Mesodermal cell (in vitro differentiated cells): Measurements from ENCODE around the gene CTDSP2.
A peak's percentile ranks its signal among the peaks of the same experiment; 100 is the strongest.

ENCODE experiments used
- H3K27ac ChIP-seq: 2 replicates; pipeline ENCODE4 v1.7.0; 2013; ENCODE audit warnings: mild to moderate bottlenecking, low read depth, low read length, moderate library complexity; ENCODE audit not compliant: severe bottlenecking
- H3K36me3 ChIP-seq: 2 replicates; pipeline ENCODE4 v1.7.1; 2013; ENCODE audit warnings: mild to moderate bottlenecking, low read length, moderate library complexity; ENCODE audit not compliant: control insufficient read depth, insufficient read depth
- H3K4me1 ChIP-seq: one replicate; pipeline ENCODE4 v1.7.1; 2013; ENCODE audit warnings: mild to moderate bottlenecking, low read length; ENCODE audit not compliant: insufficient read depth, control insufficient read depth, poor library complexity, severe bottlenecking
- H3K4me3 ChIP-seq: 2 replicates; pipeline ENCODE4 v1.7.0; 2013; ENCODE audit warnings: low read length, control low read depth, mild to moderate bottlenecking; ENCODE audit not compliant: insufficient read depth, poor library complexity, severe bottlenecking; ENCODE audit errors: extremely low read depth
- H3K9me3 ChIP-seq: 2 replicates; pipeline ENCODE4 v1.7.1; 2013; ENCODE audit warnings: mild to moderate bottlenecking, low read length, moderate library complexity; ENCODE audit not compliant: control insufficient read depth
- WGBS, 2 experiments: methylation state at CpG; one replicate each; pipeline ENCODE4 v1.1.5; 2013; ENCODE audit warnings: missing lambda C conversion rate in 2 of 2; ENCODE audit not compliant: insufficient coverage in 2 of 2; 5-methylcytosine and 5-hydroxymethylcytosine counted together

Gene CTDSP2

DNA sequence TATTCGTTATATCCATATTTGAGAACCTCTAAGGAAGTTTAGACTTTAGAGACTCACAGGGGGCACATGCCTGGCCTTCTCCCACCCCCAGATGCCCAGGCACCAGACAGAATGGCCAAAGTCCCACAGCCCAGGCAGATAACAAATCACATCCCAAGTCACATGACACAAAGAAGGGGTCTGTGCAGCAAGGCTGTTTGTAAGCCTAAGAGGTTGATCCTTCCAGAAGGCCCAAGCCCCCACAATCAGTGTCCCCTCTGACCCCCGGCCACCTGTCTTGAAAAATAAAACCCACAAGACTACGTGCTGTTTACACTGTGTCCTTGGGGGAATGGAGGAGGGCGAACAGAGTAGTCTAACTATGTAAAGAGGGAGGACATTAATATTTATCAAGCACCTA, 5.1 kb downstream of the CTDSP2 start:
- WGBS, 2 experiments, result 100% methylated on average over 1 of the region's 4 CpGs; no CpG with 5 or more reads in 1 of the 2 experiments
- Histone ChIP-seq H3K27ac (no peak overlapping the region), H3K4me1 (peaks cover 51% of the 10 kb centered on the region), H3K36me3 (peaks cover 13% of the 10 kb centered on the region), H3K9me3 (no peaks in the 10 kb centered on the region), H3K4me3 (no peak overlapping the region)

DNA sequence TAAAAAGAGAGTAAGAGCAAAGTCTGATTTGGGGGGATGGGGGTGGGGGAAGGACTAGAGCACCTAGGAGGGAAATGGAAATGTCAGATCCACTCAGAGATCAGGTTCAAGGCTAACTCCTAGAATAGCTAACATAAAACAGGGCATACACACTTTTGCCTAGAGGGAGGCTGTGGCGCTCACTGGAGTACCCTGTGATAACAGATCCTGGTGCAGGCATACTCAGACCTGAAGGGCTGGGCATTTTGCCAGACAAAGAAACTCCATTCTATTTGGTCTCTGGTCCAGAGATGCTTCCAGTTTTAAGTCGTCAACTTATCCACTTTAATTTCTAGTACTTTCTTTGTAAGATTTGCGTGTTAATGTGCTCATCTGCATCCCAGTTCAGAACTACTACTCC, 5.8 kb downstream of the CTDSP2 start:
- H3K36me3 ChIP-seq, result peaks cover 16% of the 10 kb centered on the region
- H3K4me3 ChIP-seq, result no peak overlapping the region
- no peak overlapping the region for H3K27ac ChIP-seq
- H3K4me1 ChIP-seq, result peaks cover 59% of the 10 kb centered on the region
- 87 to 93% methylated on average over 3 of the region's 3 CpGs for WGBS, 2 experiments
- no peaks in the 10 kb centered on the region for H3K9me3 ChIP-seq

DNA sequence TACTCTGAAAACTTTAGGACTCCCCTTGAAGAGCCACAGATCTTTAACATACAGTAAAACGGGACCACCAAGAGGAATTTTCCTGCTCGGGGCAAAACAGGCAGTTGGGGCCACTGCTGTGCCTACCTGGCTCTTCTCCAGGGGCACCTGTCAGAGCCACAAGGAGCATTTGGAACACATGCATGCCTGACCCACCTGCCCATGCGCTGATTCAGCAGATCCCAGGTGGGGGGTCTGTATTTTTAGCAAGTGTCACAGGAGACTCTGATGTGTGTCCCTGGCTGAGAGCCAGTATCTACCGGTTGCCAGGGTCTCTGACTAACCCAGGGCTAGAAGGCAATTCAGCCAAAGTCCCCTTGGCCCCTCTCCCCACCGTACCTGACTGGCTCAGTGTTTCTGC, 6.5 kb downstream of the CTDSP2 start:
- Histone ChIP-seq H3K4me1 (peaks cover 60% of the 10 kb centered on the region), H3K27ac (no peak overlapping the region), H3K36me3 (peaks cover 16% of the 10 kb centered on the region), H3K4me3 (no peak overlapping the region), H3K9me3 (no peaks in the 10 kb centered on the region)
- 91 to 97% methylated on average over 4 to 5 of the region's 5 CpGs for WGBS, 2 experiments

DNA sequence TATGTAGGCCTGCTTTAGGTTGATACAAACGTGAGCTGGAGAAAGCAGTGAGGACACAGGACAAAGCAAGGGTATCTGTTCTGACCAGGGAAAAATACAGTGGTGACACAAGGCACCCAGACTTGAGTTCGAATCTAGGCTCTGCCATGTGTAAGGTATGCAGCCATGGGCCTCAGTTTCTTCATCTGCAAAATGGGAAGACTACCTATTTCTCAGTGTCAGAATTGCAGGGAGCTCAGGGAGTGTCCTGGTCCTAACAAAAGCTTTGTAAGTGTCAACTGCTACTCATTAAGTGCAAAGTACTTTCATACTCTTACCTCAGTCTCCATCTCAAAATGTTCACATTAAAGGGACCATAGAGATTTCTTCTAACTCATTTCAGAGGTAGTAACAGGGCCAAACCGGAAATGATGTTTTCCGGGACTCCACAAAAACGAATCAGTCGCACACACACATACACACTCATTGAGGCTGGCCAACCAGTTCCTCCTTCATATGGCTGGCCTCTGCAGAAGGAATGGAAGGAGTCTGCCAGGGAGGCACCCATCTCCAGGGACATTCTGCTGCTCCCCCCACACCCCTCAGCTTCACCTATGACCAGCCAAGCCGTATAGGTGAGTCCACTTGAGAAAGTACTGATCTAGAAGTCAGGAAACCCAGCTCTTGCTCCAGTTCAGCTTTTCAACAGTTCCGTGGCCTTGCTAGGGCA, 7.8 kb downstream of the CTDSP2 start:
- no peak overlapping the region for H3K4me3 ChIP-seq
- H3K4me1 ChIP-seq, result peaks cover 58% of the 10 kb centered on the region
- peaks cover 16% of the 10 kb centered on the region for H3K36me3 ChIP-seq
- 90 to 97% methylated on average over 7 to 8 of the region's 8 CpGs for WGBS, 2 experiments
- H3K9me3 ChIP-seq, result no peaks in the 10 kb centered on the region
- H3K27ac ChIP-seq, result peak overlapping the region; percentile 60

DNA sequence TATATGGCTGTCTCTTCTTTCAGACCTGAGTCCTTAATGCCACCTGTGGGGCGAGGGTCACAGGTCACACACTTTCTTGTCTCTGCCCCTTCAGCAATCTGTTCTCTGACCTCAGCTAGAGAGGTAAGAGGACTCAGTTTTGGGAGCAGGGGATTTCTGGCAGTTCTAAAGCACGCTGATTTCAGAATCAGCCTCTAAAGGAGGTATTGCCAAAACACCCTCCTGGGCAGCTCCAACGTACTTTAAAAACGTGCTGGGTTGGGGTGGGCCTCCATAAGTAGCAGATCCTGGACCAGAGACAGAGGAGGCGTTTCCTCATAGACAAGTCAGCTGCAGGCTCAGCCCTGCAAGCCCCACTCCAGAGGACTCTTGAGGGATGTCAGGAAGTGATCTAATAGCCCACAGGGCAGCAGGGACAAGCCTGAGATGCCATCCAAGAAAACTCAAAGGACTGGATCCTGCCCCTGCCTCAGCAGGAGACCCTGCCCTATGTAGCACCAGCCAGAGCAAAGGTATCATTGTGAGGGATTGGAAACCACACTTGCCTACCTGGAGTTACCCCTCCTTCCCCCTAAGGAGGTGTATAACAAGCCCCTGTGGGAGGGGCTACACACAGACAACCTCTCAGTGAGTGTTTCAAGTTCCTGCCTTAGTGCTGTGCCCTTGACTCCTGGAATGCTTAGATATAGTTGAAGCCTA, 8.5 kb downstream of the CTDSP2 start:
- H3K9me3 ChIP-seq, result no peaks in the 10 kb centered on the region
- H3K36me3 ChIP-seq, result peaks cover 16% of the 10 kb centered on the region
- H3K4me3 ChIP-seq, result no peak overlapping the region
- peaks cover 58% of the 10 kb centered on the region for H3K4me1 ChIP-seq
- 32 to 46% methylated on average over 4 to 5 of the region's 5 CpGs for WGBS, 2 experiments
- H3K27ac ChIP-seq, result peak overlapping the region; percentile 60

DNA sequence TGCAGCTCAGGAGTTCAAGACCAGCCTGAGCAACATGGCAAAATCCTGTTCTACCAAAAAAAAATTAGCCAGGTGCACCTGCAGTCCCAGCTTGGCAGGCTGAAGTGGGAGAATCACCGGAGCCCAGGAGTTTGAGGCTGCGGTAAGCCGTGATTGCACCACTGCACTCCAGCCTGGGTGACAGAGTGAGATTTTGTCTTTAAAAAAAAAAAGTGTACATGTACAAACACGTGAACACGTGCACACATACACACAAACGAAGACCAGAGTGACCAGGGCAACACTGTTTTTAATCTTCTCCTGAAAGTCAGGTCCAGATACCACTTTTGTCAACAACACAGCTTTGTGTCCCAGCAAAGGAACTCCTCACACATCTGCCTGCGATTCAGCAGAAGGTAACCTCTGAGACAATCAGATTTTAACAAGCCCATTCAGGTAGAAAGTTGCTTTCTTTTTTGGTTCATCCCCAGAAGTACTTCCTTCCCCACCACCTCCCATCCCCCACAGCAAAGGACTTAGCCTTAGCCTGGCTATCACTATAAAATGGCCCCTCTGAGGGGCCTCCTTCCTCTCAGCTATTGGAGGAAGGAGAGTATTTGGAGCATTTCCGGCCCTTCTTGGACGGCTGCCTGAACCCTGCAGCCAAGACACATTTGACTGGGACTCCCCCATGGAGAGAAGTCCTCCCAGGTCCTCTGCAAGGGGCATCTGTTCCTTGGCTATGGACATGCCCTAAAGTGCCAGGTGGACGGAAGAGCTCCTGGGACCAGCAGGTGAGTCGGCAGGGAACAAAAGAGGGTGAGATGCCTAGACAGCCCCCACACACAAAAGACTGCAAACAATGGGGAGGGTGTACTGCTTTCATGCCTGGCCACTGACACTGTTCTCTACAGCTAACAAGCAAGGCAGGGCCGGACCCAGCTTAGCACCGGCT, 9.8 kb downstream of the CTDSP2 start:
- 55 to 61% methylated on average over 10 to 11 of the region's 13 CpGs for WGBS, 2 experiments
- Histone ChIP-seq H3K4me1 (peaks cover 49% of the 10 kb centered on the region), H3K4me3 (no peak overlapping the region), H3K27ac (peak overlapping the region; percentile 80), H3K36me3 (peaks cover 21% of the 10 kb centered on the region), H3K9me3 (no peaks in the 10 kb centered on the region)

DNA sequence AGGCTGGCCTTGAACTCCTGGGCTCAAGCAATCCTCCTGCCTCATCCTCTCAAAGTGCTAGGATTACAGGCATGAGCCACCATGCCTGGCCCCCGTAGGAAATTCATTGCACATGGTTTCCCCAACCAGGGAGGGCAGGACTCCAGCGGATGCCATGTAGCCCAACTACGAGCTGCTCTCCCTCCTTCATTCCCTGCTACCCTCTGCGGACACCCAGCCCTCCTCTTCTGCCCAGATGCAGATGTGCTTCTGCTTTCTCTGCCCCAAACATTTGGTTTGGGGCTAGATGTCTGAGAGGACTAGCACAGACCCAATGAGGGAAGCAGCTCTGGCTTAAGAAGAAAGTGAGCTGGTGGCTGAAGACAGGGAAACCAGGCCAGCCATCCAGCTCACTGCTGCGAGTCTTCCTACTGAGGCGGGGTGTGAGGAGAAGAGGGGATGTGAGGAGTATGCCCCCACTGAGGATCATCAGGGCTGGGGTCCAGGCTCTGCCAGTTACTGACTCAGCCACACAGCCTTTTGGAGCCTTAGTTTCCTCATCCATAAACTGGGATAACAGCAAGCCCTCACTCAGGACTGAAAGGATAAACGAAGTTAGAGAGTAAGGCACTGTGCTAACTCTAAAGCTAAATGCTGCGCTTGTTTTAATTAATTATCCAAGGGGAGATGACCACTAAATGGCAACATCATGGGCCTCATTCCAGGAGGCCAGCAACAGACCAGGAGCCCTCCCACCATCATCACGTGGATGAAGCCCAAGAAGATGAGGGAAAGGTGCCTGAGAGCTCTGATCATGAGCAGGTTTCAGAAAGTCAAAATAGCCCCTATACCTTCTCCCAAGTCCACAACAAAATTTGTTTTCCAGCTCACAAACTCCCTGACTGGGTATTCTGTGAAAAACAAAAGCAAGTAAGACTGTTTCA, 10.9 kb downstream of the CTDSP2 start:
- 89 to 96% methylated on average over 6 to 8 of the region's 9 CpGs for WGBS, 2 experiments
- Histone ChIP-seq H3K4me3 (no peak overlapping the region), H3K9me3 (no peaks in the 10 kb centered on the region), H3K4me1 (peaks cover 42% of the 10 kb centered on the region), H3K27ac (no peak overlapping the region), H3K36me3 (peaks cover 19% of the 10 kb centered on the region)

DNA sequence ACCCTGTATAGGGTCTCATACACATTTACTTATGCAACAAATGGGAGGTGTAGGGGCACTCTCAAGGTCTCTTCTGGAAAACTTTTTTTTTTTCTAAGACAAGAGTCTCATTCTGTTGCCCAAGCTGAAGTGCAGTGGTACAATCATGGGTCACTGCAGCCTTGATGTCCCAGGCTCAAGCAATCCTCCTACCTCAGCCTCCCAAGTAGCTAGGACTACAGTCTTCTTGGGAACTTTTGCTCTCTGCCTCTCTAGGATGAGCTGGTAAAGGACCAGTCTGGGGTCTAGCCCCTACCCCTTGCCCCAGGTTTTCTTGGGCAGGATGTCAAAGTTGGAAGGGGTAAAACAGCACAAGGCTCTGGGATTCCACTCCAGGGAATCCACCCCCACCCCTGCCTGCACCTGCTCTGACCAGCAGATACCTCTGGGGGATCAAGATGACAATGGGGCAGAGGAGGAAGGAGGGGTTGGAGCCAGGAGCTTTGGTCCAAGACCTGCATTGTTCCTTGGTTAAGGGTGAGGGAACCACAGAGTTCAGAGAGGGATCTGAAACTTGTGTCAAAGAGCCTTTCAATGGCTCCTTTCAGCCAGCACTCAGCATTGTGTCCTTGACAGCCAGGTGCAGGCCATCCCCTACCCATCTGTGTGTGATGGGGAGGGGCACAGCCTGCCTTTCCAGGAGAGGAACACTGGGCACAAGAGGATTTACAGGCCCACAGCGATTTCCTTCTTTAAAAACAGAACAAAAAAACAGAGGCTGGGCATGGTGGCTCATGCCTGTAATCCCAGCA, 12.2 kb downstream of the CTDSP2 start:
- Histone ChIP-seq H3K9me3 (no peaks in the 10 kb centered on the region), H3K4me1 (peaks cover 42% of the 10 kb centered on the region), H3K4me3 (no peak overlapping the region), H3K36me3 (peaks cover 16% of the 10 kb centered on the region), H3K27ac (no peak overlapping the region)
- WGBS, 2 experiments, result 0% methylated on average over 1 of the region's 1 CpG; no CpG with 5 or more reads in 1 of the 2 experiments

DNA sequence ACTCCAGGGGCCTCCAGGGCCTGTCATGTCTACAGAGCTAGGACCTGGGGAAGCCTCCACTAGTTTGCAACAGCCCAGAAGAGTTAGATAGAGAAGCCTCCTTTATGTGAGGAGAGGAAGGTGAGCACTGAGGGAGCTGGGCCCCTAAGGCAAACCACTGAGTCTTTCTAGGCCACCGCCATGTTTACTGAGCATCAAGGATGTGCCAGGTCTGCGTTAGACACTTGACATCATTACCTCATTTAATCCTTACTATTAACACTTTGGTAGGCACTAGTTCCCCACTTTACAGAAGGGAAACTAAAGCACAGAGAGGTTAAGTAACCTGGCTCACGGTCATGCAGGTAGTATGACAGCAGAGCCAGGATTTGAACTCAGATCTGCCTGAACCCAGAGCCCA, 12.9 kb downstream of the CTDSP2 start:
- peak overlapping the region; percentile 62 for H3K27ac ChIP-seq
- WGBS, 2 experiments, result 89% methylated on average over 1 to 3 of the region's 3 CpGs
- peaks cover 22% of the 10 kb centered on the region for H3K36me3 ChIP-seq
- H3K4me1 ChIP-seq, result peaks cover 40% of the 10 kb centered on the region
- H3K4me3 ChIP-seq, result no peak overlapping the region
- H3K9me3 ChIP-seq, result no peaks in the 10 kb centered on the region
